Measurements from ENCODE around the gene PBXIP1. TPM values are rescaled to one million over a fixed set of nuclear protein-coding genes. Genes with fewer than 3 reads are reported as not detected.

PBXIP1 gene
- total RNA-seq, 1 donor from 2014 or later: 29.9 TPM

DNA sequence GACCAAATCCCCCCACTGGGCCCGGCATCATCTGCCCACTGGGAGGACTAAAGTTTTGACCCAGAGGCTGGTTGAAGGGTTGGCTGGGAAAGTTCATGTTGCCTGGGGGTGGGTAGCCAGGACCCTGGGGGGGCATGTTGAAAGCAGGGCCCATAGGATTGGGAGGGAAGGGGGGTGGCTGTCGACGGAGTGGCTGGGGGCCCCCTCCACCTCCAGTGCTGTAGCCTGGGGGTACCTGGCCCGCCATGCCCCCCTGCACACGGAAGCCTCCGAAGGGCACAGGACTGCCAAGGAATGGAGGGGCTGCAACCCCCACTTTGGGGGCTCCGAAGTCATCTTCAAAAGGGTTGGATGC lies 3.5 kb upstream of the PBXIP1 start:
- Mint-ChIP-seq H3K36me3 (ENCODE audit: unreplicated experiment) (no peaks in the 10 kb centered on the region), H3K4me3 (ENCODE audit: unreplicated experiment) (no peak overlapping the region), H3K27me3 (ENCODE audit: unreplicated experiment) (peaks cover 2% of the 10 kb centered on the region), H3K4me1 (ENCODE audit: low read depth, unreplicated experiment) (peaks cover 37% of the 10 kb centered on the region), H3K9me3 (ENCODE audit: unreplicated experiment) (peaks cover 8% of the 10 kb centered on the region), H3K27ac (ENCODE audit: unreplicated experiment) (no peak overlapping the region)
- TF ChIP-seq, protein P1, sequence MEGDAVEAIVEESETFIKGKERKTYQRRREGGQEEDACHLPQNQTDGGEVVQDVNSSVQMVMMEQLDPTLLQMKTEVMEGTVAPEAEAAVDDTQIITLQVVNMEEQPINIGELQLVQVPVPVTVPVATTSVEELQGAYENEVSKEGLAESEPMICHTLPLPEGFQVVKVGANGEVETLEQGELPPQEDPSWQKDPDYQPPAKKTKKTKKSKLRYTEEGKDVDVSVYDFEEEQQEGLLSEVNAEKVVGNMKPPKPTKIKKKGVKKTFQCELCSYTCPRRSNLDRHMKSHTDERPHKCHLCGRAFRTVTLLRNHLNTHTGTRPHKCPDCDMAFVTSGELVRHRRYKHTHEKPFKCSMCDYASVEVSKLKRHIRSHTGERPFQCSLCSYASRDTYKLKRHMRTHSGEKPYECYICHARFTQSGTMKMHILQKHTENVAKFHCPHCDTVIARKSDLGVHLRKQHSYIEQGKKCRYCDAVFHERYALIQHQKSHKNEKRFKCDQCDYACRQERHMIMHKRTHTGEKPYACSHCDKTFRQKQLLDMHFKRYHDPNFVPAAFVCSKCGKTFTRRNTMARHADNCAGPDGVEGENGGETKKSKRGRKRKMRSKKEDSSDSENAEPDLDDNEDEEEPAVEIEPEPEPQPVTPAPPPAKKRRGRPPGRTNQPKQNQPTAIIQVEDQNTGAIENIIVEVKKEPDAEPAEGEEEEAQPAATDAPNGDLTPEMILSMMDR (IDR thresholded peaks at IDR 0.05; ENCODE audit: partially characterized antibody, unreplicated experiment): no peak
- DNase-seq: no peak

DNA sequence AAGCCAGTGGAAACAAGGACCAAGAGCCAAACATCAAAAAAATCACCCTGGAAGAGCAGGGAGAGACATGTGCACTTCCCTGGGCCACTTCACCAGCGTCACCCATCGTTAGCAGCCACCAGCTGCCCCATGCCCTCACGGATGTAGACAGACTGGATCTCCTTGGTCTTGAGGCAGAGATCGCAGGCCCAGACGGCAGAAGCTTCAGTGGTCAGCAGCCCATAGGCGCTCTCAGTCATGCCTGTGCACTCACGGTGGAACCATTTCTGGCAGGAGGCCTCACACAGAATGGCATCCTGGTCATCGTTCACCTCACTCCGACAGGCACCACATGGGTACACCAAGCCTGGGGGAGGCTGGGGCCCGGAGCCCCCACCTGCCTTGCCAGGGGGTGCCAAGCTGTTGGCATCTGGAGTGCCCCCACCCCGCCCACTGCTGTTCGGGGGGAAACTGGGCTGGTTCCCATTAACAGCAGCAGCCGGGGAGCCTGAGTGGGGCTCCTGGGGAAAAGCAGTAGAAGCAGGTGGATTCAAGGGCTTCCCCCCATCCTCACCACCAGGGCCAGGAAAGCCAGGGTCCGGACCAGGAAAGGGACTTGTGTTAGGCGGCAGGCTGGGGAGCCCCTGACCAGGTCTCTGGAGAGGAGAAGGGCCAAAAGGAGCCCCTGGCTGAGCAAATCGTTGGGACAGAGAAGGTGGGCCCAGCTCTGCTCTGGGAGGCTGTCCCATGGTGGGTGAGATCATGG lies 3.0 kb upstream of the PBXIP1 start:
- DNase-seq: no peak
- Mint-ChIP-seq H3K27ac (ENCODE audit: unreplicated experiment) (no peak overlapping the region), H3K4me1 (ENCODE audit: low read depth, unreplicated experiment) (peaks cover 41% of the 10 kb centered on the region), H3K36me3 (ENCODE audit: unreplicated experiment) (no peaks in the 10 kb centered on the region), H3K4me3 (ENCODE audit: unreplicated experiment) (no peak overlapping the region), H3K9me3 (ENCODE audit: unreplicated experiment) (peaks cover 8% of the 10 kb centered on the region), H3K27me3 (ENCODE audit: unreplicated experiment) (peaks cover 3% of the 10 kb centered on the region)
- TF ChIP-seq, protein P1 (IDR thresholded peaks at IDR 0.05; ENCODE audit: partially characterized antibody, unreplicated experiment): no peak

DNA sequence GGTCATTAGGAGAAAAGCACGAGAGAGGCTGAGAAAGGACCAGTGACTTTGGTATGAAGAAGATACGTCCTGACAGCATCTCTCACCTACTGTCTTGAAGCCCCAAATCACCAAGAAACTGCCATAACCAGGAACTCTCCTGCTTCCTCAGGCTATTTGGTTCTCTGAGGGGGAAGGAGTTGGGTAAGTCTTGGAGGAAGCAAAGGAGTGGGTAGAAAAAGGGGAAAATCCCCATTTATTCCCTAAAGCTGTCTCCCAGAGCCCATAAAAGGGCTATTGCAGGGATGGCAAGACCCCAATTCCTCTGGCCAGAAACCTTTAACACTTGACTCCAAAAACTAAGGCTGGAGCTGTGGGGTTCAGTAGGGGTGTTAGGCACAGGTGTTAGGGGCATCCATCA lies 2.1 kb upstream of the PBXIP1 start:
- H3K4me3 Mint-ChIP-seq (ENCODE audit: unreplicated experiment): no peak overlapping the region
- TF ChIP-seq, protein P1 (IDR thresholded peaks at IDR 0.05; ENCODE audit: partially characterized antibody, unreplicated experiment): no peak
- peaks cover 11% of the 10 kb centered on the region for H3K9me3 Mint-ChIP-seq (ENCODE audit: unreplicated experiment)
- no peaks in the 10 kb centered on the region for H3K36me3 Mint-ChIP-seq (ENCODE audit: unreplicated experiment)
- DNase-seq: no peak
- H3K4me1 Mint-ChIP-seq (ENCODE audit: low read depth, unreplicated experiment): peaks cover 44% of the 10 kb centered on the region
- no peak overlapping the region for H3K27ac Mint-ChIP-seq (ENCODE audit: unreplicated experiment)
- H3K27me3 Mint-ChIP-seq (ENCODE audit: unreplicated experiment): peaks cover 3% of the 10 kb centered on the region

DNA sequence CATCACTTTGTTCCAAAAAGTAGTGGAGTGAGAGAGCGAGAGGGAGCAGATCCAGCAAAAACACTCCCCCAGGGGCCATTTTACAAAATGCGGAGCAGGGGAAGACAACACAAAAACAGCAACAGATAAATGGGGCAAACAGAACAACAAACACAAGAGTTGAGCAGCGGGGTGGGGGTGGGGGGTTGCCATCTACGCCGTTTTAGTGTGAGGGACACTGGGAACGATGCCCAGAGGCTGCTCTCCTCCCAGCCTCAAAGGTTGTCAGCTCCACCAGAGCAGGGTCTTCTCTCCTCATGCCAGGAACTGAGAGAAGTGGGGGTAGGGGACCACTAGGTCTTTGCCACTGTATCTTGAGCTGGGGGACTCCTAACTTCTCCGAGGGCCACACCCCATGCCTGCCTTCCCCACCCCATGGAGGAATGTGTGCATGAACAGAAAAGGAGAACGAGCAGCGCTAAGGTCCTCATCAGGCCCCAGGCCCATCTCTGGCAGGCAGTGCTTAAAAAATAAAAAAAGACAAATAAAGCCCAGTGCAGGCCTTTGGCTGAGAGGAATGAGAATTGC lies 1.3 kb upstream of the PBXIP1 start:
- TF ChIP-seq, protein P1 (IDR thresholded peaks at IDR 0.05; ENCODE audit: partially characterized antibody, unreplicated experiment): no peak
- DNase-seq: no peak
- no peaks in the 10 kb centered on the region for H3K36me3 Mint-ChIP-seq (ENCODE audit: unreplicated experiment)
- peak overlapping the region; percentile 99 for H3K4me3 Mint-ChIP-seq (ENCODE audit: unreplicated experiment)
- H3K27me3 Mint-ChIP-seq (ENCODE audit: unreplicated experiment): peaks cover 6% of the 10 kb centered on the region
- peak overlapping the region; percentile 55 for H3K27ac Mint-ChIP-seq (ENCODE audit: unreplicated experiment)
- H3K4me1 Mint-ChIP-seq (ENCODE audit: low read depth, unreplicated experiment): peaks cover 50% of the 10 kb centered on the region
- peaks cover 10% of the 10 kb centered on the region for H3K9me3 Mint-ChIP-seq (ENCODE audit: unreplicated experiment)

DNA sequence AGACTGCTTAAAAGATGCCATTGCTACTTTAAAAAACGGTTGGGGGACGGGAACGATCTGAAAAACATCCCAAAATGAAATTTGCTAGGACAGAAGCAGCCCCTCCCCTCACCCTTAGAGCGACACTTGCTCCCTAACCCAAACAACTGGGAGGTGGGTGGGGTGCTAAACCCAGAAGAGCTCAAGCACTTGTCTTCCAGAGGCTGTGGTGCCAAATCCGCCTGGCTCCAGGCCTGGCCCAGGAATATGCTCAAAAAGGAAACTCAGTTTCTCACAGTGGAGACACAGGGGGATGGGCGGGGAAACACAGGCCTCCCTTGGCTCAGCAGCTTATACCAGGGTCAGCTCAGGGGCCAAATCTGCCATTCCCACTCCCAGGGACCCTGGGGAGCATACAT lies 644 bp upstream of the PBXIP1 start:
- Mint-ChIP-seq H3K36me3 (ENCODE audit: unreplicated experiment) (no peaks in the 10 kb centered on the region), H3K27ac (ENCODE audit: unreplicated experiment) (peak overlapping the region; percentile 97), H3K4me1 (ENCODE audit: low read depth, unreplicated experiment) (peaks cover 54% of the 10 kb centered on the region), H3K9me3 (ENCODE audit: unreplicated experiment) (peaks cover 10% of the 10 kb centered on the region), H3K27me3 (ENCODE audit: unreplicated experiment) (peaks cover 6% of the 10 kb centered on the region), H3K4me3 (ENCODE audit: unreplicated experiment) (peak overlapping the region; percentile 99)
- TF ChIP-seq, protein P1 (IDR thresholded peaks at IDR 0.05; ENCODE audit: partially characterized antibody, unreplicated experiment): no peak
- no peak for DNase-seq

Data from glutamatergic neuron (in vitro differentiated cells).